Astrocyte of the cerebellum (primary cell): ENCODE data around the gene TMEM263.

Experiments used
- DNase-seq: peaks from one replicate; pipeline ENCODE4 v3.0.0-alpha.2; 2011; ENCODE audit warnings: low read depth
- H3K4me3 ChIP-seq: 2 replicates; pipeline ENCODE4 v1.5.1; 2011; ENCODE audit warnings: mild to moderate bottlenecking, low read depth, low read length, moderate library complexity
- CTCF ChIP-seq: IDR thresholded peaks from 2 replicates; pipeline ENCODE4 v1.5.1; 2012; ENCODE audit warnings: low read length, low read depth, moderate library complexity, mild to moderate bottlenecking; ENCODE audit errors: missing control alignments
- in situ Hi-C: cut with HindIII; loops from 2 replicates; pipeline ENCODE4 v1.10.0; 2017; ENCODE audit warnings: low sequenced_read_pairs

Gene TMEM263

GRCh38 chr12:106955377-106956047 is at the start of gene TMEM263:
TSS of gene TMEM263 (plus strand) at chr12:106955907. CDS start at chr12:106967117, 11,210 bp downstream.
- in situ Hi-C loops: no loop called here
- no peak for TF ChIP-seq CTCF
- peak within 1 kb of the TSS; percentile 97 for H3K4me3 ChIP-seq
- DNase-seq: peak; percentile 90

GRCh38 chr12:106906715-106907114 is 49.0 kb upstream of the TMEM263 start:
- no peak for DNase-seq
- no peak for TF ChIP-seq CTCF
- in situ Hi-C loops: no loop called here
- H3K4me3 ChIP-seq: no peak overlapping the region

GRCh38 chr12:106907411-106907810 is 48.3 kb upstream of the TMEM263 start:
- TF ChIP-seq CTCF: no peak
- no peak overlapping the region for H3K4me3 ChIP-seq
- DNase-seq: no peak
- in situ Hi-C loops: no loop called here

GRCh38 chr12:106907846-106908245 is 47.9 kb upstream of the TMEM263 start:
- no peak for DNase-seq
- in situ Hi-C loops: no loop called here
- TF ChIP-seq CTCF: no peak
- no peak overlapping the region for H3K4me3 ChIP-seq

GRCh38 chr12:106908561-106908960 is 47.1 kb upstream of the TMEM263 start:
- H3K4me3 ChIP-seq: no peak overlapping the region
- DNase-seq: no peak
- in situ Hi-C loops: no loop called here
- no peak for TF ChIP-seq CTCF

GRCh38 chr12:106910202-106910601 is 45.5 kb upstream of the TMEM263 start:
- TF ChIP-seq CTCF: no peak
- in situ Hi-C loops: no loop called here
- DNase-seq: no peak
- H3K4me3 ChIP-seq: no peak overlapping the region
